ENCODE results near the gene VLDLR.

Gene VLDLR

DNA sequence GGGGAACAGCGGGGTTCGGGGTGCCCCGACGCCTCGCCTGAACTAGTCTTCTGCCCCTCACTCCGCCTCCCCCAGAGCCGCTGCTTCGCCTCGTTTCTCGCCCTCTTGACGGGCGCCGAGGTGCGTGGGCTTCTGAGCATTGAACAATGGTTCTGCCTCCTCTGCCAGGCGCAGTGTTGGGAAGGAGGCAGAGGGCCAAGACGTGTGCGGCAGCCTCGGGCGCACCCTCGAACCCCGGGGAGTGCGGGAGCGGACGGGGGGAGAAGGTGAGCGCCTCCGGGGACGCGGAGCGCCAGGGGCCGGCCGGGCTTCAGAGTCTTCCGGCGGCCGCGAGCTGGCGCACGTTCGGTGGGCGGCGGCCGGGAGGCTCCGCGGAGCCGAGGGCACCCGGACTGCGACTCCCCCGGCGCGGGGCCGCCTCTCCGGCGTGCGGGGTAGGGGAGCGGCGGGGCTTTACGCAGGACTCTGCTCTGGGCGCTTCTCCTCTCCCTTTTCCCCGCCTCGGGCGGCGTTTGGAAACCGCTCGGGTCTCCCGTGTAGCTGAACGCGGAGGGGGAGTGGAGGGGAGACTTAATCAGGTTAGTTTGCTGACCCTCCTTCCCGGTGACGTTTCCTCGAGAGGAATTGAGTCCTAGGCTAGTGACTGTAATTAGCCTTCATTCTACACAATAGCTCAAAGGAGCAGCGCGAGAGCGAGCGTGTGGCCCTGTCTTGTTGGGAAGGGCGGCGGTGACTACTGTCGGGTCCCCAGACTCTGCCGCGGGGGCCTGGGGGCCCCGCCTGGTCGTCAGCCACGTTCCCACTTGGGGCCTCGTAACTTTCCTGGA, 1.1 kb downstream of the VLDLR start:
- ATAC-seq: no peak
- DNase-seq: no peak

DNA sequence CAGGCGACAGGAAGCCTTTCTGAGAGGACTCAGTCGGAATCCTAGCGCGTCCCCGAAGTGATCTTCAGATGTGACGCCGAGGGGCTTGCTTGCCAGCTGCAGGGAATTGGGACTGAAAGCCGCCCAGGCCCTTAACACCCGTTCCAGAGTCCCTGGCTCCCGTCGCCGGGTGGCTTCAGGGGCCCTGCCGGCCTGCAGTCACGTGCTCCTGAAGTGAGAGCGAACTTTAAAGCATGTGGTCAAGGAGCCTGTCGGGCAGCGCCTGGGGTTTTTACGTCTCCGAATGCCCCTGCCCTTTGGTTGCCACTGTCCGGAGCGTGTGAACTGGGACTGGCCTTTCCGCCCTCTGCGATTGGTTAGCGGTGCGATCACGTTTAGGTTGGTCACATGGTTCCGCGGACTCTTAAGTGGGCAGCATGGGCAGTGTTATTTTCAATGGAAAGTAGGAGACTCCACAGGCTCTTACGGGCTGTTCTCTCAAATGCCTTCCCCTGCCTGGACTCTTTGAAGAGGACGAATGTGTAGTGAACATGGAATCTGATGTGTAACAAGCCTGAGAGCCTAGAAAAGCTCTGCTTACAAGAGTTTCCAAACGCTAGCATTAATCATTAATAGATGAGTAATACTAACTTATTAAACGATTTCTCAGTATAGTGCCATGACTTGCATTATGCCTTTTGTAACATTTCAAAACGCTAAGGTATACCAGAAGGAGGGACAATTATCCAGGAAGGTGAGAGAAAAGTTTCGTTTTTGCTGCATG, 1.9 kb downstream of the VLDLR start:
- no peak for ATAC-seq
- DNase-seq: peak; percentile 8

DNA sequence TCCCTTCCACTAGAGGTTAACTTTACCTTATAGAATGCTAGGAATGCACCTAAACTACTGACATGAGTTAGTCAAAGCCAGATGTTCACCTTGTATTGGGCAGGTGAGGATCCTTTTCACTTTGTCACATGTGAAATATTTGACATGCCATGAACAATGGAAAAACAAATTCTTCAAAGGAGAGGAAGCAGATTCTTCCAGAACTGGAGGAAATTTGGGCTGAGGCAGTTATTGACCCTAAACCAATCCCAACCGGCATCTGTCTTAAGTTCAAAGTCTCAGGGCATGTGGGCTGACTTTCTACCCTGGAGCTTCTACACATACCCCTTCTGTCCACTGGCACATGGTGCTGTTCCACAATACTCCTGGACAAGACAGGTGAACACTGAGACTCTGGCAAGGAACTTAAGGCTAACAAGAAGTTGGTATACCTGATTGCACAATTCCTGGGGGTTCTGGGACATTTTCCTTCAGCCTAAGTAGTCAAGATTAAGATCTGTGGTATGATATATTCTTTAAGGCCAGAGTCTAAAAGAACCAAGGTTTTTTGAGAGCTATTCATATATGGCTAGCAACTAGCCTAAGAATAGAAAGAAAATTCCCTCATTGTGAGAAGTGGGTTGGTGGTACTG, 2.6 kb downstream of the VLDLR start:
- no peak for ATAC-seq
- no peak for DNase-seq

DNA sequence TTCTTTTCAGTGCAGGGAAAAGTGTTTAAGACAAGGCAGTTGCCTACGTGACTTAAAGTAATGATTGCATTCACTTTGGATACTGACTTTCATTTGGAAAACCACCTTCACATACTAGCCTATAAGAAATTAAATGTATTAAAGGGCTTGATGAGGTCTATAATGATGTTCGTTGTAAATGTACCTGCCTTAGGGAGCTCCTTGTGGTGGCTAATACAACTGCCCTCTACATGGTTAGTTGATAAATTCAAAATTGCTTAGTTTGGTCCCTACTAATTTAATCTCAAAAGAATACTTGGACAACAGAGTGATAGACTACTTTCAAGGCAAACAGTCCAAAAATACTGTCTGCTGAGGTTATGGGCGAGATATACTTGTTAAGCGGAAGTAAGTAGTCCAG, 3.8 kb downstream of the VLDLR start:
- DNase-seq: no peak
- ATAC-seq: no peak

DNA sequence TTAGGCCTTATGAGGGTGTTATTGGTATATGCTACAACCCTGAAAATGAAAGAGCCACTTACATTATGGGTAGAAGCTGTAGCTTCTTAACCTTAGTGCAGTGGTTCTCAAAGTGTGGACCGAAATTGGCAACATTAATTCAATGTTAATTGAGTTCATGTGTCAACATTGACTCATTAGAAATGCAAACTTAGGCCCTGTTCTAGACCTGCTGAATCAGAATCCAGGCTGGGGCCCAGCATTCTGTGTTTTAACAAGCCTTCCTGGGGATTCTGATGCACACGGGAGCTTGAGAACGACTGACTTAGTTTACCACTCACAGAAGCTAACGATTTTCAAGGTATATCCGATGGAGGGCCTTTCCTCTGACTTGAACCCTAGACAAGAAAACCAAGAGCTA, 7.3 kb downstream of the VLDLR start:
- ATAC-seq (no peak), DNase-seq (no peak)

DNA sequence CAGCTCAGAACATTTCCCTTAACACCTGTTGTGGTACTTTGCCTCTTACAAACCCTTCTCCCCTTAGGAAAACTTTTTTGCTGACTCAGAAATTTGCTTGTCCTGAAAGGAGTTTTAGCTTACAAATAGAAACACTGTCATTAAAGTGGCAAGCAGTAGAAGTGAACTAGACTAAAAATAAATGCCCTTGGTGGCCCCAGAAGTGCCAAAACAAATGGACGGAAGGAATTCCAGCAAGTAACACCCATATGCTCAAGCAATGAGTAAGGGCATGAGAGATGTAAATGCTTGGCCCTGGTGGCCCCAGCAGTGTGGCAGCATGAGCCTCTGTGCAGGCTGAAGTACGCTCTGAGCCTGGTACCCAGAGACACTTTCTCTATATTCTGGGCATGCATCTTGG, 8.6 kb downstream of the VLDLR start:
- ATAC-seq (no peak), DNase-seq (no peak)

DNA sequence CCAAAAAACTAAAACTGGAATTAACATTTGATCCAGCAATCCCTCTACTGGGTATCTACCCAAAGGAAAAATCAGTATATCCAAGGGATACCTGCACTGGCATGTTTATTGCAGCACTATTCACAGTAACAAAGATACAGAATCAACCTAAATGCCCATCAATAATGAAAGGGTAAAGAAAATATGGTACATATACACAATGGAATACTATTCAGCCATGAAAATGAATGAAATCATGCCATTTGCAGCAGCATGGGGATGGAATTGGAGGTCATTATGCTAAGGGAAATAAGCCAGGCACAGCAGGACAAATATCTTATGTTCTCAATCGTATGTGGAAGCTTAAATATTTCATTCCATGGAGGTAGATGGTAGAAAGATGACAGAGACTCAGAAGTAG, 9.7 kb downstream of the VLDLR start:
- no peak for DNase-seq
- no peak for ATAC-seq

DNA sequence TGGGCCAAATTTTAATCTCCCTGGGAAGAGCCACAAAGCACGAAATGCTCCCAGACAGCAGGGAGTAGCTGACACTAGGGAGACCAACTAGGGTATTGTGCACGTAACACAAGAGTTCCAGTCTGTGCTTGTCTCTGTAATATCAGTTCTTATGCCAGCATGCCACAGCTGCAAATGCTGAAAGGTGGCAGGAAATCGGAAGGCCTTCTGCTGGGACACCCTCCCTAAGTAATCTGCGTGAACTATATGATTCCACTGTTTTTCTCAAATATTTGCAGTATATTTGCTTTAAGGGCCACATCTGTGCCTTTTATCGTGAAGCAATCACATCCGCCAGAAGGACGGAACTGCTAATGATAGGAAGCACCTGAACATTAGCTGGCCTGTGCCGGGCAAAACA, 12.6 kb downstream of the VLDLR start:
- no peak for ATAC-seq
- DNase-seq: no peak

DNA sequence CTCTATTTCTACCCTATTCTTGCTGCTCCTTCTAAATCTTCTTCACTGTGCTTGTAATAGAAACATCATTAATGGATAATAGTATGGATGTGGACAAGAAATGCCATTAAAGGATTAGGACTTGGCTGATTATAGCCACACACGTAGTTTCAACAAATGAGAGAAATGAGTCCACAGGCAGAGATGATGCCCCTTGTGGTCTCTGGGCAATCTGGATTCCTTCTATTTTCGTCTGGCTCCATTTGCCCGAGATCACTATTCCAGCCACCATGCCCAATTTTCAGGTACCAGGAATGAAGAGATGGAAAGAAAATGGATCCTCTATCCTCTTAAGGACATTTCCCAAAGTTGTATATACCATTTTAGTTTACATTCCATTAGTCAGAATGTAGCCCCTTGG, 13.2 kb downstream of the VLDLR start:
- no peak for DNase-seq
- ATAC-seq: no peak

DNA sequence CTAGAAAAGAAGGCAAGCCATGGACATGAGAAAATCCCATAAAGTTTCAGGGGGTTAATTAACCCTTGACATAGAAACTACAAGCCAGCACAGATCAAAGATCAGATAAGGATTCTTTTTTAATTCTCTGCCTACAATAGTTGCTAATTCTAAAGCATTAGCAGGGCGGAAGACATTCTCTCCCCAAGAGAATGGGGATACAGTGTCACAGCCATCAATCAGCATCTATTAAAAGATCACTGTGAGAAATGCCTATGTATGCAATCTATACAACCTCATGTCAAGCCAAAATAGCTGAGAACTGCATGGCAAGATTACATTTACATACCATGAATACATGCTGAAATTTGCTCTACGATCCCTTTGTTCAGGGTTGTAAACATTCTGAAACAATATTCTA, 14.3 kb downstream of the VLDLR start:
- DNase-seq (no peak), ATAC-seq (no peak)

DNA sequence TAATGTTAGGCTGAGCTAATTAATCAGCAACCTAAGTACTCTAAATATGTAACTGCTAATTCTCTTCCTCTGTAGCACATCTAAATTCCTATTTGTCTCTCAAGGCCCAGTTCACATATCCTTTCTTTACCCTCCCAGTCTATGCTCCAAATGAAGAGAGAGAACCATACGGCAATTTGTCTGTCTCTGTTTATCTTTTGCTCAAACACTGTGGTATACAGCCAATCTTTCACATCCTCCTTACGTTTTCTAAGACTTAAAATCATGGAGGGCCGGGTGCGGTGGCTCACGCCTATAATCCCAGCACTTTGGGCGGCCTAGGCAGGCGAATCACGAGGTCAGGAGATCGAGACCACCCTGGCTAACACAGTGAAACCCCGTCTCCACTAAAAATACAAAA, 15.8 kb downstream of the VLDLR start:
- DNase-seq (no peak), ATAC-seq (no peak)

DNA sequence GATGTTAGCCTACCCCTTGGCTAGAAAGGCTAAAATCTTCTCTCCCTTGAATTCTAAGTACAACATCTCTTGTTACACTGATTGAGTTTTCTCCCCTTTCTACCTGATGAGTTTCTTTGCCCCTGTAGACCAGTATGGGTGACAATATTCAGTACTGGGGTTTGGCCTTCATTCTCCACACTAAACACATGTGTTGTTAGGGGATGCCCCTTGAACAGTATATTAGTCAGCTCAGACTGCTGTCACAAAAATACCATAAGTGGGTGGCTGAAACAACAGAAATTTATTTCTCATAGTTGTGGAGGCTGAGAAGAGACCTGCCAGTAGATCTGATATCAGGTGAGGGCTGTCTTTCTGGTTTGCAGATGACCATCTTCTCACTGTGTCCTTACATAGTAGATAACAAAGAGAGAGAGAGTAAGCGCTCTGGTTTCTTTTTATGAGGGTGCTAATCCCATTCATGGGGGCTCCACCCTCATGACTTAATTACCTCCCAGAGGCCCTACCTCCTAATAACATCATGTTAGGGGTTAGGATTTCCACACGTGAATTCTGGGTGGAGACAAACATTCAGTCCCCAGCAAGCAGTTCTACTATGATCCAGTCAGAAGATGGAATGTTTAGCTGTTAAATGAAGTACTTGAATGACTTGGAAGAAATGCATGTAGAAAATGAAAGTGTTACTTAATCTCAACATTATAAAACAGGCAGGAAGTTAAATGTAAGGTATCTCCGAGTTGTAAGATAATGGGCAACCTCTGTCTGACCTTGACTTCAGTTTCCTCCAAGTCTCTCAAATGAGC, 17.5 kb downstream of the VLDLR start:
- no peak for DNase-seq
- ATAC-seq: peak; percentile 96

DNA sequence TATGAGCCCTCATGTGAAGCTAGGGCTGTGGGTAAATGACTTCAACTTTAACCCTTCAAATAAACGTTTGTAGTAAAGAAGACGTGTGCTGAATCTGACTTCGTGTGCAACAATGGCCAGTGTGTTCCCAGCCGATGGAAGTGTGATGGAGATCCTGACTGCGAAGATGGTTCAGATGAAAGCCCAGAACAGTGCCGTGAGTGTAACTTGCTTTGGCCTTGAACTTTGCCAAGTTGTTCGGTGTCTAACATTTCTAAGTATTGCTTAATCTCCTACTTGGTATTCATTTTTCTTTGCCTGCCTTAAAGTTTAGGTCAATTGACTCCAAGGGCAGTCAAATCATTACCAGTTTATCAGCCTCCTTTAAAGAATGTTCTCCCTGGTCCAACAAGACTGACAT, 18.2 kb downstream of the VLDLR start:
- ATAC-seq: no peak
- DNase-seq: no peak

DNA sequence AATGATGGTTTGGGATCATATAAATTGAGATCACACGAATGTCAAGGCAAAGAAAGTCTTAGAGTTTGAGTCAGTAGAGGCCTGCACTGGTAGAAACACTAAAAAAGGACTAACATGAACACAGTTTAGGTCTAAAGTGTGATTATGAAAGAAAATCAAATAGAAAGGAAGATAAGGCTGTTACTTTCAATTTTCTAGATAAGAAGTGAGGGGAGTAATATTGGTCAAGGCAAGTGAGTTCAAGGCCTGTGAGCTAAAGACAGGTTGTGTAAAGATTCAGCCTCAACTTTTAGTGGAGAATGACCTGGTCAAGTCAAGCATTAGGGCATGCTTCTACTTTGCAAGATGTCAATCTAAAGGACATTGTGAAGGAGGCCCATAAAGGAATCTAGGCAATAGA, 19.0 kb downstream of the VLDLR start:
- DNase-seq (no peak), ATAC-seq (no peak)

DNA sequence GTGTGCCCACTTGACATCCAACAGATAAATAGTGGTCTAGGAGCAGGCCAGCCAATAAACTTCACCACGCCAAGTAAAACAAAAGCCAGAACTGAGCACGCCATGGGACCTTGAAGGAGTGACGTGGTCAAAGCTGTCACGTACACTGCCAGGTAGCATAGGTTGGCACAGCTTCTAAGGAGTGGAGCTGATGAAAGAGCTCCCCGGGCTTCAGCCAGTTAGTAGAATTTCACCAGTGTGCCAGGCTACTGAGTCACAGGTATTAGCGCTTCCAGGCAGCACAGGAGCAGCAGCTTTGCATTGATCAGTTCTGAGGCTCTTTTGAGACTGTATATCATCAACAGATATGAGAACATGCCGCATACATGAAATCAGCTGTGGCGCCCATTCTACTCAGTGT, 19.4 kb downstream of the VLDLR start:
- no peak for ATAC-seq

DNA sequence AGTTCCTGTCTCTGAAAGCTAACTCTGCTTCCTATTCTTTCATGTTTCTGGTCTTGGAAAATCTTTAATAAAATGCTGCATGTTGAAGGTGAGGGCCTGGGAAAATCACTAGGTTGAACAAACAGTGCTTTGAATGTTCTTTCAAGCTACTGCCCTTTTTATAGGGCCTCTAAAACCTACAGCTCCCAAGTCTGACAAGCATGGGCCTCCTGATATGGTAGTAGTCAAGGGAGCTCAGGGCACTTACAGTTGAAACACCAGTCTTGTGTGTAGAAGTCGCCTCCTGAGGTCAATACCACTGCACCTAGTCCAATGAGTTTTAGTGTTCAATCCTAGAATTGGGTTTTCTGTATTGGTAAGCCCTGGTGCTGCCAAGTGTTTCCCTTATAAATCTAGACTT, 20.5 kb downstream of the VLDLR start:
- no peak for DNase-seq
- no peak for ATAC-seq

More for the DNA sequence above, 19.4 kb downstream of the VLDLR start:
- DNase-seq: no peak

DNA sequence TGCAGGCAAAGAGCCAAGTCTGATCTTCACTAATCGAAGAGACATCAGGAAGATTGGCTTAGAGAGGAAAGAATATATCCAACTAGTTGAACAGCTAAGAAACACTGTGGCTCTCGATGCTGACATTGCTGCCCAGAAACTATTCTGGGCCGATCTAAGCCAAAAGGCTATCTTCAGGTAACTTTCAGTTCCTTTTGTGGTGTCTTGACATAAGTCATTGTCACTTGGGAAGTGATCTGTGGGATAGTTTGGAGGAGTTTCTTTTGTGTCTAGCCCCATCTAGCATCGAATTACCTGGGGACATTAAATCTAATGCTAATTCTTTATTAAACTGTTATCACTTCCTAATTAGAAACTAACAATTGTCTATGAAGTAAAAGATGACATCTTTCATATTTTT, 24.0 kb downstream of the VLDLR start:
- ATAC-seq: no peak
- no peak for DNase-seq

DNA sequence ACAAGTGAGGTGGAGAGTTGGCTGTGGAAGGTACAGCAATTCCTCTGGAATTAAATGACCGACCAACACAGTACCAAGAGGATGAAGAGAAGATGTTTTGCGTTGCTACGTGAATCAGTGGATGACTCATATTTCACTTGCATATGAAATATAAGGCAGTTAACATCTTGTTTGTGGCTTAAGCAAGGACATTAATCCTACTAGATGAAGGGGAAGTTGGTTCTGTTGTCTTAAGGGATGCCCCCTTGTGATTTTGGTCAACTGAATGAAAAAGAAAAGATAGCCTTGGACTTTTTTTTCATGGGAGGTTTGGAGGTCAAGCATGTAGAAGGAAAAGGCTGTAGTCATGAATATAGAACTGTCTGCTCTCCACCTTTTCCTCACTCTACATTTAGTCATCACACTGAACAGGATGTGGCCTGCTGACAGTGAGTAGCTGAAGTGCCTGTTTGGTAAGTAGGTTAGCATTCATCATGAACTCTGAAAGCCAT, 33.9 kb downstream of the VLDLR start:
- DNase-seq: peak; percentile 35
- peak; percentile 97 for ATAC-seq

DNA sequence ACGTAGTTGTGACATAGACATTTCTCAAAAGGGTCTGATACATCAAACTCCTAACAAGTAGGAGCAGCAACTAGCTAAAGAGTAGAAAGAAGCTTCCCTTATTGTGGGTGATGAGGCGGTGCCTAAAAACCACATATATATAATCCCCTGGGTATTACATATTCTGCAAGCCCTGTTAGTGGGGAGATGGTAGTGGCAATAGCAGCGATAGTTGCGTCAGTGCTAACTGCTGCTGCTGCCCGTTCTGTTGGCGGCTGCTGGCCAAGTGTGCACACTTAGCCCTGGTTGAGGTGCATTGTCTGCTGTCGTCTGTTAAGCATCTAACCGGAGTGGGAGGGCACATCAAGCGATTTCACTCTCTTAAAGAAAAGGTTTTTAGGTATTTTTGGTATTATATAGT, 35.8 kb downstream of the VLDLR start:
- ATAC-seq: peak; percentile 48
- DNase-seq: peak; percentile 33

DNA sequence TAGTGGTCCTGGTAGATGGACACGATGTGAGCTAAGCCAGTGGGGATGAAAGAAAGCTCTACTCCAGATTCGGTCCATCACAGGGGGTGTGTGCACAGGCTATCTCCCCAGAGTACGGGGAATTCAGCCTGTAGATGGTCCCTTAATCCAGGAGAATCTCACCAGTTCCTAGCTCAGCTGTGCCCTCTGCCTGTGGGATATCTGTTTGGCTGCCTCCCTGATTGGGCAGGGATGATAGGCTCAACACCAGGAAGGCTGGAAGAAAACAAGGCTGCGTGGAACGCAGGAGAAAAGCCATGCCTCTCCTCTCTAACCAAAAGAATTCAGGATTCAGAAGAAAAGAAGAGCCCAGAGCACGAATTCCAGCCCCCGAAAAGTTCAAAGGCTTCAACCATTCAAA, 40.9 kb downstream of the VLDLR start:
- DNase-seq: no peak
- ATAC-seq: no peak

DNA sequence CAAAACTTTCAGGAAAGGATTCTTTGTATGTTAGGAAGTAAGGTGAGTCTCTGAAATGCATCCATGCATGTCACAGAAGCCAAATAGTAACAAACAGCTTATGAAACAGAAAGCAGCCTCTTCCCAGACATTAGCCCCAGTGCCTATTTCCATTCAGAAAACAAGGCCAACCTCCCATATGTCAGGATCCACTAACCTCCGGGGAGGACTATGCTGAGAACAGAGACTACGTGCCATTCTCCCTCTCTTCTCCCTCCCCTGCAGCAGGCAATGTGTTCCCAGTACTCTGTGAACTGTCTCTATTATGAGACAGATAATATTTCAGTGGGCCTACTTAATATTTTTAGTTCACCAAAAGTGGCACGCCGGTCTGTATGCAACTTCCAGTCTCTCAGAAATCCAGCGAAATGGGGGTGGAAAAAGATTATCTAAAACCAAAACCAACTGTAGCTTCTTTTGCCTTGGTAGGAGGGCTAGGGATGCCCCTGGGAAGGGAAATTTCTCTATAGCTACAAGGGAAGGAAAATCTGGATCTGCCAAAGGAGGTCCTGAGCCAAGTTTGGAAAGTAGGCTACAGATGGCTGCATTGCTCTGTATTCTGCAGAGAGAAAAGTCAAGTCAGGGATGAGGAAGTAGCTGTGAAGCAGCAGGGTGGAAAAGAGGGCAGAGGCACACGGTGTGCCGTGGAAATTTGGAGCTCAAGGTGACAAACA, 42.0 kb downstream of the VLDLR start:
- DNase-seq (no peak), ATAC-seq (no peak)

Data from stimulated activated naive CD8-positive, alpha-beta T cell treated with anti-CD3 and anti-CD28 coated beads, Interleukin-15, Interleukin-2, amounts not matched to agents 100 U/mL and 50 U/mL, for 24 hours (primary cell).